ENCODE measurements around the gene VPS54. TPM values are rescaled to one million over a fixed set of nuclear protein-coding genes. Genes with fewer than 3 reads are reported as not detected.

The VPS54 gene
- total RNA-seq, 1 donor from 2014 or later, result 15.3 TPM

GRCh38 chr2:63866009-63866709, 153.1 kb downstream of the VPS54 start:
- no peak for DNase-seq (ENCODE audit: low read depth)
- no peak for TF ChIP-seq CTCF (conservative IDR thresholded peaks at IDR 0.05; ENCODE audit: low read depth, low read length)
- H3K4me3 ChIP-seq (ENCODE audit: low read depth, low read length), result no peak overlapping the region

- H3K4me3 ChIP-seq (ENCODE audit: low read depth, low read length), result no peak overlapping the region
- no peak for TF ChIP-seq CTCF (conservative IDR thresholded peaks at IDR 0.05; ENCODE audit: low read depth, low read length)
- DNase-seq (ENCODE audit: low read depth), result no peak
Observed at GRCh38 chr2:63865159-63865799, 153.9 kb downstream of the VPS54 start.

GRCh38 chr2:63863707-63864106, 155.5 kb downstream of the VPS54 start:
- no peak for DNase-seq (ENCODE audit: low read depth)
- no peak overlapping the region for H3K4me3 ChIP-seq (ENCODE audit: low read depth, low read length)
- no peak for TF ChIP-seq CTCF (conservative IDR thresholded peaks at IDR 0.05; ENCODE audit: low read depth, low read length)

GRCh38 chr2:63862806-63863205, 156.4 kb downstream of the VPS54 start:
- DNase-seq (ENCODE audit: low read depth), result peak; percentile 50
- no peak overlapping the region for H3K4me3 ChIP-seq (ENCODE audit: low read depth, low read length)
- TF ChIP-seq CTCF (conservative IDR thresholded peaks at IDR 0.05; ENCODE audit: low read depth, low read length), result no peak

- H3K4me3 ChIP-seq (ENCODE audit: low read depth, low read length), result no peak overlapping the region
- TF ChIP-seq CTCF (conservative IDR thresholded peaks at IDR 0.05; ENCODE audit: low read depth, low read length), result peak; percentile 62
- no peak for DNase-seq (ENCODE audit: low read depth)
Observed at GRCh38 chr2:63861220-63861822, 157.9 kb downstream of the VPS54 start.

GRCh38 chr2:63858291-63858690, 160.9 kb downstream of the VPS54 start:
- no peak for TF ChIP-seq CTCF (conservative IDR thresholded peaks at IDR 0.05; ENCODE audit: low read depth, low read length)
- H3K4me3 ChIP-seq (ENCODE audit: low read depth, low read length), result no peak overlapping the region
- DNase-seq (ENCODE audit: low read depth), result no peak
